HG03520 (cell line): ENCODE data around the gene ZNF627.
"Not testable (repeated sequence)": the region's sequence is repeated elsewhere in the genome, so short reads cannot be mapped to it uniquely, and the experiment has no call there.

Source experiments
- ATAC-seq: cut with Tn5 transposase; IDR thresholded peaks from one replicate; pipeline ENCODE4 v1.9.1; 2021; ENCODE audit warnings: mild to moderate bottlenecking, moderate library complexity; ENCODE audit not compliant: unreplicated experiment

Gene ZNF627

DNA sequence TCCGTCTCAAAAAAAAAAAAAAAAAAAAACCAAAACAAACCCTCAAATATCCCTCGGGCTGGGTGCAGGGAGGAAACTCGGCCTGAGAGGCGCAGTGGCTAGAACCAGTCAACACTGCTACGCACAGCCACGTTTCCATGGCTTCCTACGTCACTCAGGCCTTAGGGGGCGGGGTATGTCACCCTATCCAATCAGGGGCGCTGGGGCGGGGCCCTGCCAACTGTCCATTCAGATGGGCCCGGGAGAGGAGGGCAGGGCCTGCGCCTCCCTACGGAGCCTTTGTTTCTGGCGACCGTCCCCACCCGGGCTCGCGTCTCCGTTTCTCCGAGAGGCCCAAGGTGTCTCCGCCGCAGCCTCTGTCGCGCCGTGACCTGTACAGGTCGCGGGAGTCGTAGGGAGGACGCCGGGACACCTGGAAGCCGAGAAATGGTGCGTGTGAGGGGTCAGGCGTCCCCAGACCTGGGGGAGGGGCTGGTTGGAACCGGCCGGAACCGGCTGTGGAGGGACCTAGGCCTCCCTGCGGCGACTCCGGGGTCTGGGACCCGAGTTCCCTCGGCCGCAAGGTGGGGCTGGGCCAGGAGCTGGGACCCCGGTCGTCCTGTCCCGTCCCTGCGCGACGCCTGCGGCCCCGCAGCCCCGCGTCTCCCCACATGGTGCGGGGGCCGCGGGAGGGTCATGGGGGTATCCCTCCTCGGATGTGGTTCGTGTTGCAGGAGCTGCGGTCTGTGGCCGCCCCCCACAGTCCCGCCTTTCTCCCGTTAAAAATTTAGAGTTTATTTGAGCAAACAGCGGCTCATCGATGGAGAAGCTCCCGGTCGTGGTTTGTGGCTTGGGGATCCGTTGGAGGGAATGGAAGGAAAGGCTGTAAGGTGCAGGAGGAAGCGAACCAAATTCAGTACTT lies at the start of gene ZNF627:
ZNF627 (plus strand) TSS at position 282 of the 901 bp plus-strand sequence; CDS start at position 427, 145 bp downstream.
- ATAC-seq: peak; percentile 95

DNA sequence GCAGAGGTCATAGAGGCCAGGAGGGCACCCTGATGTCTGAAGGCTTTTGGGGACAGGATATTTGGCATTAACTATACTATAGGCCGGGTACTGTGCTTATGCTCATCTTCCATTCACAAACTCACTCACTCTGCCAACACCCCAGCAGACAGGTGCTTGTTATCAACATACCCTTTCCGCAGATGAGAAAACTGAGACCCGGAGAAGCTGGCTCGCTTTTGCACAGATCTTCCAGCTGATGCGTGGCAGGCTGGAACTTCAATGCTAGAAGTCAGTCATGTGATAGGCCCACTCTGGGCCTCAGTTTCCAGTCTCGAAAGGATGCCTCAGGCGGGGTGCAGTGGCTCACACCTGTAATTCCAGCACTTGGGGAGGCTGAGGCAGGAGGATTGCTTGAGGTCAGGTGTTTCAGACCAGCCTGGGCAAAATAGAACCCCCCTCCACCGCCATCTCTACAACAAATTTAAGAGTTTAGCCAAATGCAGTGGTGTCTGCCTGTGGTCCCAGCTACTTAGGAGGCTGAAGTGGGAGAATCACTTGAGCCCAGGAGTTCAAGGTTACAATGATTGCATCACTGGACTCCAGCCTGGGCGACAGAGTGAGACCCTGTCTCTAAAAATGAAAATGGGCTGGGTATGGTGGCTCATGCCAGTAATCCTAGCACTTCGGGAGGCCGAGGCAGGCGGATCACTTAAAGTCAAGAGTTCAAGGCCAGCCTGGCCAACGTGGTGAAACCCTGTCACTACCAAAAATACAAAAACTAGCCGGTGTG lies 49.2 kb upstream of the ZNF627 start:
- no peak for ATAC-seq

DNA sequence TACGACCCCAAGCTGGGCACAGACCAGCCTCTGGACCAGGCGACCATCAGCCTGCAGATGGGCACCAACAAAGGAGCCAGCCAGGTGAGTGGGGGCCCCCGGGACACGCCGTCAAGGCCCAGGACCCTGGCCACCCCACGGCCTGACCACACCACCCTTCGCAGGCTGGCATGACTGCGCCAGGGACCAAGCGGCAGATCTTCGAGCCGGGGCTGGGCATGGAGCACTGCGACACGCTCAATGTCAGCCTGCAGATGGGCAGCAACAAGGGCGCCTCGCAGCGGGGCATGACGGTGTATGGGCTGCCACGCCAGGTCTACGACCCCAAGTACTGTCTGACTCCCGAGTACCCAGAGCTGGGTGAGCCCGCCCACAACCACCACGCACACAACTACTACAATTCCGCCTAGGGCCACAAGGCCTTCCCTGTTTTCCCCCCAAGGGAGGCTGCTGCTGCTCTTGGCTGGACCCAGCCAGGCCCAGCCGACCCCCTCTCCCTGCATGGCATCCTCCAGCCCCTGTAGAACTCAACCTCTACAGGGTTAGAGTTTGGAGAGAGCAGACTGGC lies 47.8 kb upstream of the ZNF627 start:
- no peak for ATAC-seq

DNA sequence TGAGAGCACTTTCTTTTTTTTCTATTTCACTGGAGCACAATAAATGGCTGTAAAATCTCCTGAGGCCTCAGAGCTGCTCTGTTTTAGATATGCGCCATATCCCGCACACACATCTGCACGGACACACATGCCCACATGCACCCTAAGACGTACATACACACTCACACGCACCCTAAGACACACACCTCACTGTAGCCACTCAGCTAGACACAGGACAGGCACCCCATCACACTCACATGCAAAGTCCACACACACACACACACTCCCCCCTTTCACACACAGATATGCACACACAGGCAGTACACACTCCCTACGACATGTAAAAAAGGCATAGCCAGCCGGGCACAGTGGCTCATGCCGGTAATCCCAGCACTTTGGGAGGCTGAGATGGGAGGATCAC lies 47.0 kb upstream of the ZNF627 start:
- no peak for ATAC-seq

DNA sequence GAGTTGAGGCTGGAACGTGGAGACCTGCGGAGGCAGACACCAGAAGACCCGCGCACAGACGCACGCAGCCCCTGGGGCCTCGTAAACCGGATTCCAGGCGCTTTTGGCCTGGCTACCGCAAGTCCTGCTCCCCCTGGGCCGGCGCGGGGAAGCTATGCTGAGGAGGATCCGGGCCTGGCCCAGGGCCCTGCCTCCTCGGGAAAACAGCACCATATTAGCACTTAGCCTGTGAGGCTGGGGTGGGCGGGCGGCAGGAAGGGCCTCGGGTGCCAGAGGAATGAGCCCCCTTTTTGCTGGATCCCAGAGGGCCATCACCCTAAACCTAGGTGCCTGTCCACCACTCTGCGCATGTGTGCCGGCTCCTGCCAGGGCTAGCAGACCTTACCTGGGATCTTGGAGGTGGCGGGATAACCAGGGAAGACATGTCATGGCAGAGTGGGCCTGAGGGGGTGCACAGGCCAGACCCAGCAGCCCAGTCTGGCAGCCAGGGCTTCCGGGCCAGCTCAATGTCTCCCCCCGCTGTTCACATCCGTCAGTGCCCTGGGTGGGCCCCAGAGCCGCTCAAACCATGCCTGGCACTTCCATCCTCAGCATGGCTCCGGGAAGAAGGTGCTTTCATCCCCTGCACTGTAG lies 45.6 kb upstream of the ZNF627 start:
- ATAC-seq: no peak

DNA sequence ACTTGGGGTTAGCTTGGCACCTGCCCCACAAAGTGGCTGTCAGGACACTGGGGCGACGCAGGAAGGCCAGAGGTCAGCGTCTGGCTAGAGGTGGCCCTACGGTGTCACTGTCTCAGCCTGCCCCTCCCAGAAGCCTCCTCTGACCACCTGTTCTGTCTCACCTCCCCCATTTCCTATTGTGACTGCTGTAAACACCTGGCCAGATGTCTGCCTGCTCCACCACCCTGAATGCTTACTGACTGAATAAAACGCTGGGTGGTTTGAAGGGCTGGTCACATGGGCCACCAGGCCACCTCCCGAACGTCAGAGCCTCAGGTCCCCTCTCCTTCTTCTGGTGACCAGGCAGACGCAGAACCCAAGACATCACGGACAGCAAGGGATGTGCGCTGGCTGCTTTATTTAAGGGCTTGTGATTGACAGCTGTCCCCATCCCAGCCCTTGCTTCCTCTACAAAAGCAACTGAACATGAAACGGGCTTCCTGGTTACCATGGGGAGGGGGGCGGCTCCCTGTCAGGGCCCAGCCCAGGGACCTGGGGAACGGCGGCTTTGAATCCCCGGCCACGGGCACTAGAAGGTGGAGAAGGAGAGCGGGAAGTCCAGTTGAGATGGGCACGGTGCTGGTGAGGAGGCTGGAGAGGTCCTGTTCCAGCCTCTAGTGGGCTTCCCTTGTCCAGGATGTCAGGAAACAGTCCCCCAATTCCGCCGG lies 44.5 kb upstream of the ZNF627 start:
- ATAC-seq: no peak

DNA sequence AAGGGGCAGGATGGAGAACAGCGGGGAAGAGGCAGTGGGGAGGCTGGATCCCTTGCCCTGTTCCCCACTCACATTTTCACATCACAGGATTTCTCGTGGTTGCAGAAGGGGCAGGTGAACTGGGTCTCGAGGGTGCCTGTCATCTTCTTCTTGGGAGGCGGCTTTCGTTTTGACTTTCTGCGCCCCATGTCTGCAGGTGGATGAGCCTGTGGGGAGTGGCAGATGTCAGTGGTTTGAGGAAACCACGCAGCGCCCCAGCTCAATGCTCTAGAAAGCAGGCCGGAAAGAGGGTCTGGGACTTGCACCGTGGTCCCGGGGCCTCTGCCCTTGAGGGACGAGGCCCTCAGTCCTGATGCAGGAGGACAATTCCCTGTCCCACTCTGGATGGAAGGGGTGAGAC lies 43.1 kb upstream of the ZNF627 start:
- no peak for ATAC-seq

DNA sequence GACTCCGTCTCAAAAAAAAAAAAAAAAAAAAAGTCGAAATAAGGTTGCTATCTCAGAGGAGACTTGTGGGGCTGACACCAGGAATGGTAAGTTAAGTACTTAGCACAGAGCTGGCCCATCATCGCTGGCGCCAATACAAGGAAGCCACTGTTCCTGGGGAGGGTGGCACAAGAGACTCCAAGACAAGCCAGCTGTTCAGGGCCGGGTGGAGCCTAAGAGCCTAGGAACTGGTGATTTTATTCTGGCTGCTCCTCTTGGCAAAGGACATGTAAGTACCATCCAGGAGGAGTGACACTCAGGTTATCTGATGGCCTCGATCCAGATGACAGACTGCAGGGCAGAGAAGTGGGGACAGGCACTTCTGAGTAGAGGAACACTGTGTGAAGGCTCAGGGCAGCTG lies 42.0 kb upstream of the ZNF627 start:
- ATAC-seq: no peak

DNA sequence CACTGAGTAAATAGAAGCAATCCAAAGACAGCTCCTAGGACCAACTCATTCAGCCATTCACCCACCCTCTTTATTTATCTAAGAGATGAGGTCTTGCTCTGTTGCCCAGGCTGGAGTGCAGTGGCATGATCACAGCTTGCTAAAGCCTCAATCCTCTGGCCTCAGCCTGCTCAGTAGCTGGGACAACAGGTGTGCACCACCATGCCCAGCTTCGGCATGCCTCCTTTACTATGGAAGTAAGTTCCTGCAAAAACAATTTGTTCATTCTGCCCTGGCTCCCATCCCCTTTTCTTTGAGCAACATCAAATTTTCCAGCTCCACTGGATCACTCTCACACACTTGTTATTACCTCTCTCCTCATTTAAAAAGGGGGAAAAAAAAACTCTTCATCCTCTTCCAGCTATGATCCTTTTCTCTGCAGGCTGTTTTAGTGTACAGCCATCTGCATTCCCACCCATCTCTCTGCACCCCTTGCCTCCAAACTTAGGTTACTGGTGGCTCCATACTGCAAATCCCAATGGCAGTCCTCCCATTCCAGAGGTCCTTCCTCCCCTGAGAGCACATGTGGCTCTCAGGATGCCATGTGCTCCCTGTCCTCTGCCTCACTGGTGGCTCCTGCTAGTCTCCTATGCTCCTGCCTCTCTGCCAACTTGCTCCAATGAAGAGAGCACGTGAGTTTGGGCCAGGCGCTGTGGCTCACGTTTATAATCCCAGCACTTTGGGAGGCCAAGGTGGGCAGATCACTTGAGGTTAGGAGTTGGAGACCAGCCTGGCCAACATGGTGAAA lies 40.5 kb upstream of the ZNF627 start:
- no peak for ATAC-seq

DNA sequence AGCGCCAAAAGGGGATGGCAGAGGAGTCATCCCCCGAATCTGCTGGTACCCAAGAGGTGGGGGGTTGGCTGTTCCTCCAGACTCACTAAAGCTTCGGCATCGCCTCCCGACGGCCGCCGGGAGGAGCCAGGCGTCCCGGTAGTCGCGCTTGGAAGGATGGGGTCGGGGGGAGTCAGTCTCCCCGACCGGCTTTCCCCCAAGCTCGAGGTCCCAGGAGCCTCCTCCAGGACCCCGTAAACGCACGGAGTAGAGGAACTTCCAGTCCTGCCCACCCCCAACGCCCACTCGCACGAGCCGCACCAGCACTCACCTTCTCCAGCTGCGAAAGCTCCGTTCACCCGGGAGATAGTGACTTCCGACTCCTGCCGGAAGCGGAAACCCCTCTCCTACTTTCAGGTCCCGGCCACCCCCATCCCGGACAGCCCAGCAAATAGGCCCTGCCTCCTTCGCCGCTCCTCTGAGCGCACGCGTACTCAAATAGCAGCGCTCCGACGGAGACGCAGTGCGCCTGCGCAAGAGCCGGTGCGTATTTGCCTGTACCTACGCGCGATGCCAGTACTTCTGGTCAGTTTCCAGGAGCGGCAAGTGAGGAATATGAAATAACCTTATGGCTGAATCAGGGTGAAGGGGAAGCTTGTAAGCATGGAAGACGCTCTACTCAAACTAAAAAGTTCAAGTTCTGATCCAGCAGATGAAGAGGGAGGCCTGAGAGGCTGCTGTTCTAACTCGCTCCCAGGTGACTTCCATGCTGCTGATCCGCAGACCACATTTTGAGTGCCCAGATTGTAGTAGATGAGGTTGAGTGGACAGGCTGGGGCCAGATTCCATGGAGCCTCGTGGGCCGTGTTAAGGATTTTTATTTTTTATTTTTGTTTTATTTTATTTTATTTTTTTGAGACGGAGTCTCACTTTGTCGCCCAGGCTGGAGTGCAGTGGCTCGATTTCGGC lies 38.1 kb upstream of the ZNF627 start, which contains the start of gene ELOF1:
ELOF1 (minus strand) TSS at position 350 of the 948 bp plus-strand sequence. CDS start 4,883 bp downstream, outside the sequence.
- peak; percentile 66 for ATAC-seq

DNA sequence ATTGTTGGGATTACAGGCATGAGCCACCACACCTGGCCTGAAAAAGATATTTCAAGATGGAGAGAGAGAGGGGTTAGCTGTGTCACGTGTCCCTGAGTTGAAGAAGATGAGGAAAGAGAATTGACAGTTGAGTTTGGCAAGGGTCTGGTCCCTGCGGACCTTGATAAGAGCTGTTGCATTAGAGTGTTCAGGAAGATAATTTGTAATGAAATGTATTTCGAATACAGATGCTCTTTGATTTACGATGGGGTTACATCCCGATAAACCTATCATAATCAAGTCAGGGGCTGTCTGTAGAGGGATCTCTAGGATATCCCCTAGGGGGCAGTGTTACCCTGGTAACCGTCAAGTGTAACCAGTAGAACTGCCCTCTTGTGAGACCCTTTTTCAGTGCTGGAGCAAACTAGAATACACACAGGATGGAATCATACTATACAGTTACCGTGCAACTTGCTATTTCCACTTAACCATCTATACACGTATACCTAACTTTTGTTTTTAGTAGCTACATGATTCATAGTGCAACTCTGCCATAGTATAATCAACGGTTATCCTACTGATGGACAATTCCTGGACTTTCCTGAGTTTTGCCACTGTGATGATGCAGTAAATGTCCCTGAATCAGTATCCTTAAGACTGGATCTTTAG lies 36.8 kb upstream of the ZNF627 start:
- no peak for ATAC-seq

DNA sequence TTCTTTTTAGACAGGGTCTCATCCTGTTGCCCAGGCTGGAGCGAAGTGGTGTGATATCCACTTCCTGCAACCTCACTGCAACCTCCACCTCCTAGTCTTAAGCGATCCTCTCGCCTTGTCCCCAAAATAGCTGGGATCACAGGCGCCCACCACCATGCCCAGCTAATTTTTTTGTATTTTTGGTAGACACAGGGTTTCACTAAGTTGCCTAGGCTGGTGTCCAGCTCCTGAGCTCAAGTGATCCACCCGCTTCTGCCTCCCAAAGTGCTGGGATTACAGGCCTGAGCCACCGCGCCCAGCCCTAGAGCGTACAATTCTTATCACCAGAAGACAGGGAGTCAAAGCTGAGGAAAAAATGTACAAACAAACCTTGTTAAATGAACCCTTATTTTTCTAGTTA lies 33.8 kb upstream of the ZNF627 start:
- no peak for ATAC-seq

DNA sequence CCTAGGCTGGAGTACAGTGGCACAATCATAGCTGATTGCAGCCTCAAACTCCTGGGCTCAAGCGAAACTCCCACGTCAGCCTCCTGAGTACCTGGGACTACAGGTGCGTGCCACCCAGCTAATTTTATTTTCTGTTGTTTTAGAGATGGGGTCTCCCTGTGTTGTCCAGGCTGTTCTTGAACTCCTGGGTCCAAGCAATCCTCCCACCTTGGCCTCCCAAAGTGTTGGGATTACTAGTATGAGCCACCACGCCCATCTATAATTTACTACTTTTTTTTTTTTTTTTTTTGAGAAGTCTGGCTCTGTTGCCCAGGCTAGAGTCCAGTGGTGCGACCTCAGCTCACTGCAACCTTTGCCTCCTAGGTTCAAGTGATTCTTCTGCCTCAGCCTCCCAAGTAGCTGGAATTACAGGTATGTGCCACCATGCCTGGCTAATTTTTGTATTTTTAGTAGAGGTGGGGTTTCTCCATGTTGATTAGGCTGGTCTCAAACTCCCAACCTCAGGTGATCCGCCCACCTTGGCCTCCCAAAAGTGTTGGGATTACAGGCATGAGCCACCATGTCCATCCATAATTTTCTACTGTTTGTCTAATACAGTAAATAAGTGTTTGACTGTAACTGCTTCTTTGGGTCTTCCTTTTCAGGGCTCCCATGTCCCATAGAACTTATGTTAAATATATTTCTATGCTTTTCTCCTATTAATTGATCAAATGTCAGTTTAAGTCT lies 33.0 kb upstream of the ZNF627 start:
- ATAC-seq: not testable (repeated sequence)

DNA sequence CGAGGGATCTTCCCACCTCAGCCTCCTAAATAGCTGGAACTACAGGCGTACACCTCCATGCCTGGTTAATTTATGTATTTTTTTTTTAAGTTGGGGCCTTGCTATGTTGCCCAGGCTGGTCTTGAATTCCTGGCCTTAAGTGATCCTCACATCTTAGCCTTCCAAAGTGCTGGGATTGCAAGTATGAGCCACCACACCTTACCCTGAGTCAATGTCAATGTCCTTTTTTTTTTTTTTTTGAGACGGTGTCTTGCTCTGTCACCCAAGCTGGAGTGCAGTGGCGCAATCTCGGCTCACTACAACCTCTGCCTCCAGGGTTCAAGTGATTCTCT lies 31.7 kb upstream of the ZNF627 start:
- not testable (repeated sequence) for ATAC-seq

DNA sequence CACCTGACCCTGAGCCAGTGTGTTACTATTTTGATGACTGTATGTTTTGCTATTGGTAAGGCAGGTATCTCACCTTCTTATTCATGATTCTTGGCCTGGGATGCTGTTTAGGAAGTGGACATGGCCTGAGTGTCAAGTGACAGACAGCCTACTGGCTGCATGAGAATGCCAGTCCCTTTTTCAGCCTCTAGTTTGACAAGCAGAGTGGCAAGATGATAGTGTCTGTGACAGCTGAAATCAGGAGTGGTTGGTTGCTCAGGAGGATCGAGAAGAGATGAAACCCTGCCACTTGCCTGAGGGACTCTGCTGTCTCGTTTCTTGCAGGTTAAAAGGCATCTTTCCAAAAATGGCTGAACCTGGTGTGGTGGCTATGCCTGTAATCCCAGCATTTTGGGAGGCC lies 31.1 kb upstream of the ZNF627 start:
- no peak for ATAC-seq

DNA sequence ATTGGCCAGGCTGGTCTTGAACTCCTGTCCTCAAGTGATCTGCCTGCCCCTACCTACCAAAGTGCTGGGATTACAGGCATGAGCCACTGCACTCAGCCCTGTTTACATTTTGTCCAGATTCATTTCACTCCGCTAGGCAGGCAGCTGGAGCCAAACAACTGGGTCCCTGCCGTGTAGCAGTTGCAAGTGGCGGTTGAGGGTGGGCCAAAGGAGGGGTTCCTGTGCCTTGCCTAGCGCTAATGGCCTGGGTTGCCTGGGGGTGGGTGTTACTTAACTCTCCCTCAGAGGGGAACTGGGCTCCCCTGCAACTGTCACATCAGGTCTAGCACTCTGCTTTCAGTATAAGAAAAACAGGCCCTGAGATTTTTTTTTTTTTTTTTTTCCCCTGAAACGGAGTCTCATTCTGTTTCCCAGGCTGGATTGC lies 27.2 kb upstream of the ZNF627 start:
- no peak for ATAC-seq

DNA sequence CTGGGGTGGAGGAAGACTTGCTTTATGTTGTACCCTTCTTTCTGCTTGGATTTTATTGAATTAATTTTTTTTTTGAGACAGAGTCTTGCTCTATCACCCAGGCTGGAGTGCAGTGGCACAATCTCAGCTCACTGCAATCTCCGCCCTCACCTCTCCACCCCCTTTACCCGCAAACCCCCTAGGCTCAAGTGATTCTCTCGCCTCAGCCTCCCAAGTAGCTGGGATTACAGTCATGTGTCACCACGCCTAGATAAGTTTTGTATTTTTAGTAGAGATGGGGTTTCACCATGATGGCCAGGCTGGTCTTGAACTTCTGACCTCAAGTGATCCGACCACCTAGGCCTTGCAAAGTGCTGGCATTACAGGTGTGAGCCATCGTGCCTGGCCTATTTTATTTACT lies 23.9 kb upstream of the ZNF627 start:
- ATAC-seq: not testable (repeated sequence)
